NB4 (cell line): ENCODE measurements around the gene C16orf46.

Experiments used
- POLR2A ChIP-seq: IDR thresholded peaks from 2 replicates; pipeline ENCODE4 v1.6.1; 2011; ENCODE audit warnings: mild to moderate bottlenecking; ENCODE audit not compliant: insufficient read length; ENCODE audit errors: extremely low read depth
- TF ChIP-seq, protein P1 (sequence below): IDR thresholded peaks from one replicate; pipeline ENCODE4 v1.5.1; 2012; ENCODE audit warnings: low read depth, low read length

DNA sequence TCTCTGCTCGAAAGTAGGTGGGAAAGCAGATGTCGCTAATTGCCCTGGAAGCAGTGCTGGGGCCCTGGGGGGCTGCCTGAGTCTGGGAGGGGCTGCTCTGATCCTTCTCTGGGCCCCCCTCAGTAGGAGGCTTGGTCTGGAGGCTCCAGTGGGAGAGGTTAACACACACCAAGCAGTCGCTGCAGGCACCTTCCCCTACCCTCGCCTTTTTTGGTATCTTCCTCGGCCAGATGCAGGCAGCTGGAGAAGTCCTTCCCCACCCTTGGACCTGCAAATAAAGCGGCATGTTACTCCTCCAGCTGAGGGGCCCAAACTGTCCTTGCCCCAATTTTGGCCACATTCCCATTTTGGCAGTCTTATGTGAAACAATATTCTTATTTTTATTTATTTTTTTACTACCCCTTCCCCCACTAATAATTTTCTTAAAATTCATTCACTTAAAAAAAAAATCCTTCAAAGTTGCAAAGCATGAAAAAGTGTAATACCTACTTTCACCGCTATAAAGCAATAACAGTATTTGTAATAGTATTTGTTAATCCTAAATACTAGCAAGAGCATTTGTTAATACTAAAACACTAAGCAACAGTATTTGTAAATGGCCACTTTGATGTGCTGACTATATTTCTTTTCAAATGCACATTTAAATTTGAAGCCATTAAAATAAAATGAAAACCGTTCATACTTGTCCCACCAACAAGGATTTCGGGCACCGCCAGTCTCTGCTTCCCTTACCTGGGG lies 15.0 kb downstream of the C16orf46 start:
- TF ChIP-seq, protein P1, sequence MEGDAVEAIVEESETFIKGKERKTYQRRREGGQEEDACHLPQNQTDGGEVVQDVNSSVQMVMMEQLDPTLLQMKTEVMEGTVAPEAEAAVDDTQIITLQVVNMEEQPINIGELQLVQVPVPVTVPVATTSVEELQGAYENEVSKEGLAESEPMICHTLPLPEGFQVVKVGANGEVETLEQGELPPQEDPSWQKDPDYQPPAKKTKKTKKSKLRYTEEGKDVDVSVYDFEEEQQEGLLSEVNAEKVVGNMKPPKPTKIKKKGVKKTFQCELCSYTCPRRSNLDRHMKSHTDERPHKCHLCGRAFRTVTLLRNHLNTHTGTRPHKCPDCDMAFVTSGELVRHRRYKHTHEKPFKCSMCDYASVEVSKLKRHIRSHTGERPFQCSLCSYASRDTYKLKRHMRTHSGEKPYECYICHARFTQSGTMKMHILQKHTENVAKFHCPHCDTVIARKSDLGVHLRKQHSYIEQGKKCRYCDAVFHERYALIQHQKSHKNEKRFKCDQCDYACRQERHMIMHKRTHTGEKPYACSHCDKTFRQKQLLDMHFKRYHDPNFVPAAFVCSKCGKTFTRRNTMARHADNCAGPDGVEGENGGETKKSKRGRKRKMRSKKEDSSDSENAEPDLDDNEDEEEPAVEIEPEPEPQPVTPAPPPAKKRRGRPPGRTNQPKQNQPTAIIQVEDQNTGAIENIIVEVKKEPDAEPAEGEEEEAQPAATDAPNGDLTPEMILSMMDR = no peak
- no peak for TF ChIP-seq POLR2A
